ENCODE data around the gene TRIM75. TPM values are rescaled to one million over a fixed set of nuclear protein-coding genes. Genes with fewer than 3 reads are reported as not detected.

Gene TRIM75
- not detected in 2 replicates for total RNA-seq (2016; rRNA removed; fragmentation: Illumina TruSeq; extraction: Trizol)
- total RNA-seq (2016; cell fraction: cytosol; rRNA removed; fragmentation: Illumina TruSeq; extraction: Trizol; ENCODE audit: low read depth) = not detected in 2 replicates
- total RNA-seq (2016; cell fraction: insoluble cytoplasmic fraction; rRNA removed; fragmentation: Illumina TruSeq; extraction: Trizol) = not detected in 2 replicates
- not detected in 2 replicates for total RNA-seq (2016; cell fraction: membrane; rRNA removed; fragmentation: Illumina TruSeq; extraction: Trizol)
- not detected in 2 replicates for total RNA-seq (2016; cell fraction: nucleus; rRNA removed; fragmentation: Illumina TruSeq; extraction: Trizol)
- polyA plus RNA-seq (2011; rRNA removed) = not detected in 2 replicates
- not detected in 2 replicates for polyA plus RNA-seq (2011; cell fraction: cytosol; rRNA removed)
- polyA plus RNA-seq (2011; cell fraction: nucleus; rRNA removed) = not detected in 2 replicates
- not detected in 2 replicates for polyA plus RNA-seq (2012)
- not detected in 2 replicates for polyA plus RNA-seq (2016; cell fraction: cytosol; fragmentation: Illumina TruSeq; extraction: Trizol; ENCODE audit: low read depth)
- not detected in 2 replicates for polyA plus RNA-seq (2016; cell fraction: insoluble cytoplasmic fraction; fragmentation: Illumina TruSeq; extraction: Trizol; ENCODE audit: low read depth)
- polyA plus RNA-seq (2016; cell fraction: membrane; fragmentation: Illumina TruSeq; extraction: Trizol; ENCODE audit: low read depth) = not detected in 2 replicates
- polyA plus RNA-seq (2016; cell fraction: nucleus; fragmentation: Illumina TruSeq; extraction: Trizol; ENCODE audit: insufficient read depth, low read depth) = not detected in 2 replicates
- not detected in 2 replicates for polyA minus RNA-seq (2011; rRNA and poly(A)+ RNA removed; ENCODE audit: low replicate concordance)
- not detected in 2 replicates for polyA minus RNA-seq (2011; cell fraction: cytosol; rRNA and poly(A)+ RNA removed)
- polyA minus RNA-seq (2011; cell fraction: nucleus; rRNA and poly(A)+ RNA removed) = not detected in 2 replicates
- not detected for Bru-seq, nascent RNA
- BruChase-seq, experiment 1, labeled RNA remaining after a 6-hour chase = not detected
- not detected for BruChase-seq, experiment 2, labeled RNA remaining after a 2-hour chase
- long read RNA-seq, experiment 1 = 0 reads
- long read RNA-seq, experiment 2 = 0 reads

GRCh38 chr4:165053645-165054044 is at the start of gene TRIM75:
TSS of gene TRIM75 (plus strand) at chr4:165053866. CDS start at chr4:165059148, 5,282 bp downstream.
- Histone ChIP-seq H3K79me2 (ENCODE audit: insufficient read depth, low read length) (no peaks in the 10 kb centered on the region), H3K27me3 (ENCODE audit: control insufficient read depth in 1 of 2, insufficient read depth in 2 of 2, low read length in 2 of 2) (no peaks in the 10 kb centered on the region; a peak in 1 of 5 replicates), H4K20me1 (ENCODE audit: insufficient read depth, low read length) (no peaks in the 10 kb centered on the region), H3K36me3 (replicated peaks in 1 of 2; ENCODE audit: control insufficient read depth in 1 of 2, insufficient read depth in 2 of 2, low read length in 2 of 2) (no peaks in the 10 kb centered on the region), H2AFZ (ENCODE audit: low read length) (no peak within 1 kb of the TSS), H3K27ac (ENCODE audit: extremely low read length, insufficient read depth, low read length) (no peak within 1 kb of the TSS), H3K4me1 (ENCODE audit: insufficient read depth, low read length) (no peaks in the 10 kb centered on the region), H3K9ac (ENCODE audit: insufficient read depth, low read depth, low read length) (no peak within 1 kb of the TSS), H3K4me3 (replicated peaks in 1 of 3; ENCODE audit: insufficient read depth in 1 of 3, low read depth in 2 of 3, low read length in 3 of 3) (no peak within 1 kb of the TSS), H3K4me2 (ENCODE audit: low read depth, low read length) (no peak within 1 kb of the TSS), H3K9me3 (ENCODE audit: low read length) (no peaks in the 10 kb centered on the region)
- ChIA-PET CTCF (ENCODE audit: low intra/inter-chr PET ratio, low total read pairs) (no interaction called here), POLR2A (no interaction called here)
- DNase-seq (ENCODE audit: low spot score) (no peak), FAIRE-seq (no peak), ATAC-seq (no peak; the same call in 1 of the 3 replicates)
- intact Hi-C loops (cut with micrococcal nuclease; ENCODE audit: unreplicated experiment) = no loop called here
- 35% methylated on average over 2 of the region's 6 CpGs for WGBS (ENCODE audit: low lambda C conversion rate)
- BruUV-seq (replicated peaks) = no TSS peak
- in situ Hi-C loops (cut with HindIII; ENCODE audit: extremely low pct_ligation_motif_present, low pct_unique_long_range_greater_than_20kb) = no loop called here
- no peak for TF ChIP-seq PRDM15 (CRISPR knock-in tag; IDR thresholded peaks at IDR 0.05)
- no peak for TF ChIP-seq ZNF512B (CRISPR knock-in tag; IDR thresholded peaks at IDR 0.05; ENCODE audit: borderline replicate concordance)
- TF ChIP-seq ZNF33A (CRISPR knock-in tag; IDR thresholded peaks at IDR 0.05; ENCODE audit: borderline replicate concordance) = no peak
- no peak for TF ChIP-seq TBX3 (IDR thresholded peaks at IDR 0.05; ENCODE audit: borderline replicate concordance)
- TF ChIP-seq IRF1 (CRISPR knock-in tag; IDR thresholded peaks at IDR 0.05; ENCODE audit: low read depth) = no peak
- no peak for TF ChIP-seq ZNF713 (CRISPR knock-in tag; IDR thresholded peaks at IDR 0.05)
- no peak for TF ChIP-seq ATM (IDR thresholded peaks at IDR 0.05; ENCODE audit: borderline replicate concordance)
- no peak for TF ChIP-seq PHF8 (CRISPR knock-in tag; IDR thresholded peaks at IDR 0.05)
- TF ChIP-seq PRDM4 (CRISPR knock-in tag; IDR thresholded peaks at IDR 0.05; ENCODE audit: borderline replicate concordance) = no peak
- no peak for TF ChIP-seq ZBTB7A (CRISPR knock-in tag; IDR thresholded peaks at IDR 0.05)
